ENCODE results near the gene VSIG10L.

The VSIG10L gene

GRCh38 chr19:51341976-51342580 lies at the start of gene VSIG10L:
TSS of gene VSIG10L (minus strand) at chr19:51342139. CDS start at chr19:51342124, 15 bp downstream.
- no peak for DNase-seq (ENCODE audit: low read depth in 2 of 2, low spot score in 1 of 2)

- DNase-seq (ENCODE audit: low read depth in 2 of 2, low spot score in 1 of 2) = no peak
Measured at GRCh38 chr19:51391073-51391611, 49.2 kb upstream of the VSIG10L start.

GRCh38 chr19:51389143-51389542 lies 47.2 kb upstream of the VSIG10L start:
- DNase-seq (ENCODE audit: low read depth in 2 of 2, low spot score in 1 of 2) = no peak

GRCh38 chr19:51387924-51388389 lies 46.0 kb upstream of the VSIG10L start, which contains the start of gene LIM2:
TSS of gene LIM2 (minus strand) at chr19:51387974. CDS start at chr19:51387443, 531 bp downstream.
- DNase-seq (ENCODE audit: low read depth in 2 of 2, low spot score in 1 of 2) = no peak

- no peak for DNase-seq (ENCODE audit: low read depth in 2 of 2, low spot score in 1 of 2)
Measured at GRCh38 chr19:51386882-51387520, 45.1 kb upstream of the VSIG10L start.

GRCh38 chr19:51382004-51382403 lies 40.1 kb upstream of the VSIG10L start:
- no peak for DNase-seq (ENCODE audit: low read depth in 2 of 2, low spot score in 1 of 2)

- DNase-seq (ENCODE audit: low read depth in 2 of 2, low spot score in 1 of 2) = no peak
Measured at GRCh38 chr19:51380379-51380778, 38.4 kb upstream of the VSIG10L start.

GRCh38 chr19:51377422-51377821 lies 35.5 kb upstream of the VSIG10L start:
- no peak for DNase-seq (ENCODE audit: low read depth in 2 of 2, low spot score in 1 of 2)

- DNase-seq (ENCODE audit: low read depth in 2 of 2, low spot score in 1 of 2) = no peak
Measured at GRCh38 chr19:51375504-51376221, 33.7 kb upstream of the VSIG10L start.

- peak; percentile 58 to 70 for DNase-seq (ENCODE audit: low read depth in 2 of 2, low spot score in 1 of 2)
Measured at GRCh38 chr19:51372649-51373504, 30.9 kb upstream of the VSIG10L start, which contains the start of gene NKG7. TSS of gene NKG7 (minus strand) at chr19:51372654. CDS start at chr19:51372535, 119 bp downstream.

- no peak for DNase-seq (ENCODE audit: low read depth in 2 of 2, low spot score in 1 of 2)
Measured at GRCh38 chr19:51372021-51372648, 30.2 kb upstream of the VSIG10L start.

- no peak for DNase-seq (ENCODE audit: low read depth in 2 of 2, low spot score in 1 of 2)
Measured at GRCh38 chr19:51371186-51371690, 29.3 kb upstream of the VSIG10L start.

GRCh38 chr19:51370230-51370629 lies 28.3 kb upstream of the VSIG10L start:
- no peak for DNase-seq (ENCODE audit: low read depth in 2 of 2, low spot score in 1 of 2)

GRCh38 chr19:51368366-51369282 lies 26.7 kb upstream of the VSIG10L start, which contains the start of gene CLDND2:
TSS of gene CLDND2 (minus strand) at chr19:51369003. CDS start at chr19:51368577, 426 bp downstream.
- DNase-seq (ENCODE audit: low read depth in 2 of 2, low spot score in 1 of 2) = peak in 1 of 2 donors; percentile 14

- peak; percentile 94 for DNase-seq (ENCODE audit: low read depth in 2 of 2, low spot score in 1 of 2)
Measured at GRCh38 chr19:51367565-51368365, 25.8 kb upstream of the VSIG10L start.

- no peak for DNase-seq (ENCODE audit: low read depth in 2 of 2, low spot score in 1 of 2)
Measured at GRCh38 chr19:51367255-51367564, 25.3 kb upstream of the VSIG10L start.

GRCh38 chr19:51366389-51367254 lies 24.7 kb upstream of the VSIG10L start:
- DNase-seq (ENCODE audit: low read depth in 2 of 2, low spot score in 1 of 2) = peak; percentile 79 to 85
